H1 (cell line): Measurements from ENCODE around the gene LRRC2. TPM values are rescaled to one million over a fixed set of nuclear protein-coding genes. Genes with fewer than 3 reads are reported as not detected.
A peak's percentile ranks its signal among the peaks of the same experiment; 100 is the strongest.

ENCODE experiments used
- CTCF ChIA-PET: fragments of 300-600 bp; sonication (Branson Sonifier 250); formaldehyde crosslinking; loops from one replicate; lab custom pipeline; 2021; ENCODE audit not compliant: partially characterized antibody; lab: Charles Lee
- POLR2A ChIA-PET: fragments of 300-600 bp; sonication (Branson Sonifier 250); formaldehyde crosslinking; loops from one replicate; lab custom pipeline; 2021; ENCODE audit warnings: inconsistent platforms; ENCODE audit not compliant: partially characterized antibody; lab: Charles Lee
- DNase-seq, 2 experiments: peaks; one replicate each; pipeline versions ENCODE4 v3.0.0 to v3.0.0-alpha.2; 2010 to 2022; ENCODE audit warnings: low spot score in 2 of 2, low read depth in 1 of 2, mixed read lengths in 1 of 2
- FAIRE-seq: peaks from 2 replicates; lab custom pipeline; 2011; peaks lifted over from hg19 to GRCh38; lab: Jason Lieb, UNC
- H2AFZ ChIP-seq: 2 replicates; pipeline ENCODE4 v1.8.1; 2012; ENCODE audit warnings: low read length, inconsistent platforms
- H2AK5ac ChIP-seq: 2 replicates; pipeline ENCODE4 v1.6.1; 2013; ENCODE audit warnings: low read depth, low read length
- H2BK120ac ChIP-seq: replicated peaks from 2 replicates; pipeline ENCODE3; 2013; ENCODE audit warnings: low read depth, low read length, inconsistent platforms
- H2BK12ac ChIP-seq: 2 replicates; pipeline ENCODE4 v1.6.1; 2013; ENCODE audit warnings: low read depth, low read length
- H2BK15ac ChIP-seq: 2 replicates; pipeline ENCODE4 v1.6.1; 2013; ENCODE audit warnings: low read length
- H2BK20ac ChIP-seq: 2 replicates; pipeline ENCODE4 v1.6.1; 2013; ENCODE audit warnings: low read length
- H2BK5ac ChIP-seq: 2 replicates; pipeline ENCODE4 v1.6.1; 2013; ENCODE audit warnings: low read depth, low read length
- H3K14ac ChIP-seq: 2 replicates; pipeline ENCODE4 v1.6.1; 2013; ENCODE audit warnings: inconsistent platforms; ENCODE audit not compliant: insufficient read length
- H3K18ac ChIP-seq: 2 replicates; pipeline ENCODE4 v1.6.1; 2013; ENCODE audit warnings: low read length; ENCODE audit errors: extremely low read depth
- H3K23ac ChIP-seq: 2 replicates; pipeline ENCODE4 v1.6.1; 2013; ENCODE audit warnings: inconsistent platforms; ENCODE audit not compliant: insufficient read length
- H3K23me2 ChIP-seq: 2 replicates; pipeline ENCODE4 v1.6.1; 2013; ENCODE audit warnings: low read depth, low read length
- H3K27ac ChIP-seq: 2 replicates; pipeline ENCODE4 v1.6.1; 2011; ENCODE audit warnings: low read depth, low read length, inconsistent platforms
- H3K27me3 ChIP-seq, 4 experiments: replicated peaks in 1 of 4; 1 replicate in 1 of 4; 2 replicates in 3 of 4; pipeline versions ENCODE4 v1.6.1 to v1.8.1; 2011 to 2013; ENCODE audit warnings: low read length in 3 of 4, mild to moderate bottlenecking in 3 of 4, inconsistent platforms in 2 of 4, mixed read lengths in 2 of 4, moderate library complexity in 1 of 4; ENCODE audit not compliant: control insufficient read depth in 3 of 4, insufficient read depth in 3 of 4; ENCODE audit errors: extremely low read depth in 1 of 4
- H3K36me3 ChIP-seq, 4 experiments: 2 replicates each; pipeline versions ENCODE4 v1.6.1 to v1.8.1; 2011 to 2013; ENCODE audit warnings: mild to moderate bottlenecking in 4 of 4, low read length in 3 of 4, moderate library complexity in 2 of 4, control low read depth in 1 of 4, inconsistent platforms in 1 of 4; ENCODE audit not compliant: insufficient read depth in 4 of 4, control insufficient read depth in 2 of 4
- H3K4ac ChIP-seq: replicated peaks from 2 replicates; pipeline ENCODE3; 2013; ENCODE audit warnings: low read length, low read depth, mixed read lengths, inconsistent platforms; ENCODE audit not compliant: insufficient read length
- H3K4me1 ChIP-seq, 4 experiments: replicated peaks in 1 of 4; 1 replicate in 1 of 4; 2 replicates in 3 of 4; pipeline versions ENCODE4 v1.6.1 to v1.8.1; 2011 to 2013; ENCODE audit warnings: low read length in 3 of 4, inconsistent platforms in 2 of 4, mixed read lengths in 1 of 4; ENCODE audit not compliant: insufficient read depth in 4 of 4, control insufficient read depth in 3 of 4
- H3K4me2 ChIP-seq, 2 experiments: 2 replicates each; pipeline versions ENCODE4 v1.6.1 to v1.8.1; 2011 to 2013; ENCODE audit warnings: low read depth in 2 of 2, low read length in 2 of 2, control low read depth in 1 of 2, inconsistent platforms in 1 of 2, mild to moderate bottlenecking in 1 of 2; ENCODE audit not compliant: insufficient read depth in 1 of 2
- H3K4me3 ChIP-seq, 4 experiments: fragments of 200-600, 300-600 bp in 1 of 4; sonication (generic), shearing (Covaris generic), sonication (Bioruptor Twin) in 1 of 4; 2 replicates each; pipeline versions ENCODE4 v1.5.1 to v1.8.1; 2011 to 2016; ENCODE audit warnings: low read length in 4 of 4, low read depth in 3 of 4, control low read depth in 2 of 4, inconsistent platforms in 2 of 4, mild to moderate bottlenecking in 2 of 4, mixed read lengths in 1 of 4, moderate library complexity in 1 of 4; ENCODE audit not compliant: insufficient read depth in 2 of 4; ENCODE audit errors: extremely low read depth in 1 of 4
- H3K56ac ChIP-seq: replicated peaks from 2 replicates; pipeline ENCODE3; 2013; ENCODE audit warnings: low read depth, mild to moderate bottlenecking, mixed read lengths, low read length, inconsistent platforms; ENCODE audit not compliant: insufficient read length
- H3K79me1 ChIP-seq: 2 replicates; pipeline ENCODE4 v1.6.1; 2013; ENCODE audit warnings: low read depth, low read length, control low read depth
- H3K79me2 ChIP-seq, 2 experiments: 2 replicates each; pipeline versions ENCODE4 v1.6.1 to v1.8.1; 2012 to 2013; ENCODE audit warnings: low read length in 2 of 2, mild to moderate bottlenecking in 2 of 2, inconsistent platforms in 1 of 2; ENCODE audit not compliant: insufficient read depth in 2 of 2, control insufficient read depth in 1 of 2
- H3K9ac ChIP-seq, 4 experiments: replicated peaks in 1 of 4; 1 replicate in 1 of 4; 2 replicates in 3 of 4; pipeline versions ENCODE4 v1.6.1 to v1.8.1; 2011 to 2013; ENCODE audit warnings: low read depth in 3 of 4, low read length in 3 of 4, control low read depth in 2 of 4, mild to moderate bottlenecking in 2 of 4, moderate library complexity in 2 of 4, inconsistent platforms in 1 of 4; ENCODE audit errors: extremely low read depth in 1 of 4
- H3K9me3 ChIP-seq, 2 experiments: 2 replicates each; pipeline versions ENCODE4 v1.6.1 to v1.8.1; 2012 to 2013; ENCODE audit warnings: mild to moderate bottlenecking in 2 of 2, moderate library complexity in 2 of 2, control low read depth in 1 of 2, inconsistent platforms in 1 of 2, low read depth in 1 of 2, low read length in 1 of 2, mixed read lengths in 1 of 2; ENCODE audit not compliant: insufficient read depth in 2 of 2
- H4K20me1 ChIP-seq, 2 experiments: replicated peaks in 1 of 2; 2 replicates each; pipeline versions ENCODE3 to v1.8.1; 2011 to 2013; ENCODE audit warnings: inconsistent platforms in 2 of 2, low read length in 2 of 2, mild to moderate bottlenecking in 1 of 2; ENCODE audit not compliant: insufficient read depth in 2 of 2, control insufficient read depth in 1 of 2
- H4K5ac ChIP-seq: 2 replicates; pipeline ENCODE4 v1.6.1; 2013; ENCODE audit warnings: low read length, low read depth, mixed read lengths, inconsistent platforms; ENCODE audit not compliant: insufficient read length
- H4K8ac ChIP-seq: 2 replicates; pipeline ENCODE4 v1.8.0; 2013; ENCODE audit warnings: mild to moderate bottlenecking, moderate library complexity, low read length, inconsistent platforms; ENCODE audit not compliant: insufficient read depth; ENCODE audit errors: extremely low read depth
- H4K91ac ChIP-seq: replicated peaks from 2 replicates; pipeline ENCODE3; 2013; ENCODE audit warnings: low read length, mixed read lengths, inconsistent platforms; ENCODE audit not compliant: insufficient read length
- BACH1 ChIP-seq: IDR thresholded peaks from 2 replicates; pipeline ENCODE4 v1.6.1; 2012; ENCODE audit warnings: low read length, improper control_type of control experiment
- FOSL1 ChIP-seq: IDR thresholded peaks from 2 replicates; pipeline ENCODE4 v1.6.1; 2011; ENCODE audit warnings: mild to moderate bottlenecking, low read depth, low read length, moderate library complexity; ENCODE audit not compliant: insufficient read depth
- GABPA ChIP-seq: IDR thresholded peaks from 2 replicates; pipeline ENCODE4 v1.6.1; 2011; ENCODE audit warnings: mild to moderate bottlenecking, low read length, moderate library complexity, borderline replicate concordance; ENCODE audit not compliant: insufficient read depth
- PHF8 ChIP-seq: fragments of 200-600 bp; sonication (generic); conservative IDR thresholded peaks from 2 replicates; pipeline ENCODE4 v1.7.1; 2012; ENCODE audit warnings: low read depth, mild to moderate bottlenecking, inconsistent platforms, low read length, moderate library complexity
- RFX5 ChIP-seq: IDR thresholded peaks from 2 replicates; pipeline ENCODE4 v1.6.1; 2011; ENCODE audit warnings: low read depth, low read length, improper control_type of control experiment, borderline replicate concordance
- SIN3A ChIP-seq, 2 experiments: IDR thresholded peaks in 1 of 2; conservative IDR thresholded peaks in 1 of 2; 2 replicates each; pipeline ENCODE4 v1.6.1; 2011 to 2012; ENCODE audit warnings: low read length in 2 of 2, improper control_type of control experiment in 1 of 2, low read depth in 1 of 2, mild to moderate bottlenecking in 1 of 2
- SIRT6 ChIP-seq: IDR thresholded peaks from one replicate; pipeline ENCODE4 v1.7.1; 2012; ENCODE audit warnings: low read length, inconsistent platforms
- SRF ChIP-seq: IDR thresholded peaks from 2 replicates; pipeline ENCODE4 v1.6.1; 2011; ENCODE audit warnings: mild to moderate bottlenecking, low read depth, low read length, moderate library complexity
- SUZ12 ChIP-seq: fragments of 200-600 bp; sonication (generic); IDR thresholded peaks from 2 replicates; pipeline ENCODE4 v1.6.1; 2012; ENCODE audit warnings: mild to moderate bottlenecking, inconsistent platforms, low read length, moderate library complexity, mixed read lengths
- TAF1 ChIP-seq: IDR thresholded peaks from 2 replicates; pipeline ENCODE4 v1.6.1; 2011; ENCODE audit warnings: mild to moderate bottlenecking, low read depth, low read length
- WGBS, 2 experiments: shearing (Covaris generic) in 1 of 2; methylation state at CpG; one replicate each; pipeline versions ENCODE4 v1.1.6 to v1.1.7; 2013 to 2015; ENCODE audit warnings: low lambda C conversion rate in 2 of 2, mixed read lengths in 2 of 2, inconsistent platforms in 1 of 2, low coverage in 1 of 2, missing lambda C conversion rate in 1 of 2; ENCODE audit not compliant: insufficient replicate concordance in 2 of 2, insufficient coverage in 1 of 2, insufficient read length in 1 of 2; ENCODE audit errors: extremely low coverage in 1 of 2, missing lambda C conversion rate in 1 of 2; 5-methylcytosine and 5-hydroxymethylcytosine counted together
- polyA plus RNA-seq, 7 experiments: library from polyadenylated mRNA; depleted of rRNA in 3 of 7; stranded (reverse) in 5 of 7; unstranded in 2 of 7; fragments of >200 nt in 5 of 7; fragments of 200-250 nt in 2 of 7; gene quantifications; 1 replicate in 5 of 7; 2 replicates in 1 of 7; 4 replicates in 1 of 7; pipeline versions ENCODE4 v1.2.1 to v1.2.3, GENCODE V29; 2011 to 2013; ENCODE audit warnings: missing spikeins in 2 of 7, mixed read lengths in 2 of 7
- total RNA-seq: library from RNA; stranded (reverse); fragmentation: NEBNext Ultra II Directional; extraction: Animal tissue kit (Norgen Biotek cat#: 25700); gene quantifications from 2 replicates; pipeline ENCODE4 v1.2.1, GENCODE V29; 2021

Gene LRRC2
- total and polyA plus RNA-seq, 2 of the 8 experiments (the other 6 are each of a cell fraction or from before 2014, with no cell fraction given): 1.4 to 6.4 TPM

DNA sequence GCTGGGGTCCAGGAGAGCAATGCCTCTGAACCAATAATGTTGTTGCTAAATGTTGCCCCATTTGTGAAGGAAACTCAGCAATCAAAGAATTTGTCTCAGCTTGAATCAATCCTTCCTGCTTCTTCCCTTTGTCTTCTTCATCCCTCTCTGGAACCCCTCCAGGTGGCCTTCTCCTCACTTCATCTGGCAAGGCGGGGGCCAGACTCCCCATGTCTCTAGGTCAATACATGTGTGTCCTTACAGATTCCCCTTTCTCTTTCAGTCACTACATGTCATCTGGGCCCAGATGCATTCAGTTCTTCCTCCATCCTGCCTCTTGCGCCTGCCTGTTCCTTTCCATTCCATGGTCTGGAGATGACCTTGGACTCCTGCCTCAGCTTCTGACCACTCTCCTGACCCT, 93.4 kb downstream of the LRRC2 start:
- POLR2A ChIA-PET: no interaction called here
- peak in 1 of 2 experiments; percentile 13 for DNase-seq
- no peak for FAIRE-seq

More for the DNA sequence above, 93.4 kb downstream of the LRRC2 start:
- Histone ChIP-seq H2BK20ac (no peak overlapping the region), H3K14ac (no peak overlapping the region), H3K18ac (no peak overlapping the region), H3K4me2 (no peak overlapping the region), H3K56ac (no peak overlapping the region), H3K4me3 (no peak overlapping the region), H2AK5ac (no peak overlapping the region), H3K27me3 (no peaks in the 10 kb centered on the region; a peak in 1 of 7 replicates), H3K23ac (no peak overlapping the region), H4K91ac (no peak overlapping the region), H3K36me3 (no peaks in the 10 kb centered on the region), H2BK15ac (no peak overlapping the region), H3K9me3 (no peaks in the 10 kb centered on the region), H3K23me2 (peaks cover 2% of the 10 kb centered on the region; the same call in 1 of the 2 replicates), H2BK120ac (no peak overlapping the region), H3K4ac (no peak overlapping the region), H2AFZ (no peak overlapping the region), H4K20me1 (peaks cover 0 to 1% of the 10 kb centered on the region in 2 experiments), H2BK5ac (no peak overlapping the region), H4K5ac (no peak overlapping the region), H3K79me2 (no peaks in the 10 kb centered on the region), H3K4me1 (no peaks in the 10 kb centered on the region), H3K27ac (no peak overlapping the region), H2BK12ac (no peak overlapping the region), H4K8ac (no peak overlapping the region), H3K79me1 (no peaks in the 10 kb centered on the region), H3K9ac (no peak overlapping the region)
- TF ChIP-seq FOSL1 (no peak), SUZ12 (no peak), GABPA (no peak), PHF8 (no peak), SIN3A (conservative IDR thresholded peaks at IDR 0.05 in 1 of 2, IDR thresholded peaks at IDR 0.05 in 1 of 2; ENCODE audit: low read depth in 1 of 2, low read length in 2 of 2) (no peak), RFX5 (no peak), TAF1 (no peak), SRF (no peak), BACH1 (no peak), SIRT6 (no peak)
- CTCF ChIA-PET: interaction anchor here (0.6 to 7.5 kb wide), 6 partner anchors 11 to 897 kb away, joined by 3 to 38 read pairs (median 6); no protein-coding TSS in a partner anchor
- 82% methylated on average over 2 of the region's 2 CpGs; no CpG with 5 or more reads in 1 of the 2 experiments for WGBS, 2 experiments
